Activated CD8-positive, alpha-beta memory T cell treated with anti-CD3 and anti-CD28 coated beads, Interleukin-2, amount 50 U/mL, for 4 hours (primary cell): ENCODE data around the gene SRRD.
"Not testable (repeated sequence)": the region's sequence is repeated elsewhere in the genome, so short reads cannot be mapped to it uniquely, and the experiment has no call there.

Experiments used
- DNase-seq: peaks from one replicate; pipeline ENCODE4 v3.0.0-alpha.2; 2020

SRRD gene

GRCh38 chr22:26525946-26526564 lies 42.4 kb downstream of the SRRD start:
- no peak for DNase-seq

GRCh38 chr22:26527167-26527566 lies 43.5 kb downstream of the SRRD start:
- no peak for DNase-seq

- no peak for DNase-seq
These were observed 44.1 kb downstream of the SRRD start for GRCh38 chr22:26527574-26528465.

GRCh38 chr22:26528518-26528917 lies 44.8 kb downstream of the SRRD start:
- not testable (repeated sequence) for DNase-seq

- DNase-seq: no peak
These were observed 45.7 kb downstream of the SRRD start for GRCh38 chr22:26529345-26529744.

- no peak for DNase-seq
These were observed 50.6 kb downstream of the SRRD start for GRCh38 chr22:26534171-26534855.

- no peak for DNase-seq
These were observed 51.4 kb downstream of the SRRD start for GRCh38 chr22:26534874-26535602.

GRCh38 chr22:26535603-26535908 lies 51.9 kb downstream of the SRRD start:
- DNase-seq: no peak

GRCh38 chr22:26536056-26536761 lies 52.5 kb downstream of the SRRD start:
- DNase-seq: no peak

- no peak for DNase-seq
These were observed 53.1 kb downstream of the SRRD start for GRCh38 chr22:26536762-26537134.

- DNase-seq: no peak
These were observed 56.4 kb downstream of the SRRD start for GRCh38 chr22:26540119-26540518.

- DNase-seq: no peak
These were observed 57.6 kb downstream of the SRRD start for GRCh38 chr22:26541167-26541819.

- DNase-seq: no peak
These were observed 59.2 kb downstream of the SRRD start for GRCh38 chr22:26542831-26543230.
